Fibroblast of mammary gland (primary cell): ENCODE measurements around the gene IQGAP2.

Source experiments
- DNase-seq: peaks from one replicate; pipeline ENCODE4 v3.0.0-alpha.2; 2010; ENCODE audit warnings: low read depth
- H3K4me3 ChIP-seq: 2 replicates; pipeline ENCODE4 v1.5.1; 2011; ENCODE audit warnings: low read depth, mild to moderate bottlenecking, low read length, moderate library complexity; ENCODE audit not compliant: control insufficient read depth
- TF ChIP-seq, protein P1 (sequence below): conservative IDR thresholded peaks from 2 replicates; pipeline ENCODE4 v1.5.1; 2011; ENCODE audit warnings: low read depth, low read length, inconsistent platforms; ENCODE audit not compliant: control insufficient read depth, insufficient read depth

The IQGAP2 gene

DNA sequence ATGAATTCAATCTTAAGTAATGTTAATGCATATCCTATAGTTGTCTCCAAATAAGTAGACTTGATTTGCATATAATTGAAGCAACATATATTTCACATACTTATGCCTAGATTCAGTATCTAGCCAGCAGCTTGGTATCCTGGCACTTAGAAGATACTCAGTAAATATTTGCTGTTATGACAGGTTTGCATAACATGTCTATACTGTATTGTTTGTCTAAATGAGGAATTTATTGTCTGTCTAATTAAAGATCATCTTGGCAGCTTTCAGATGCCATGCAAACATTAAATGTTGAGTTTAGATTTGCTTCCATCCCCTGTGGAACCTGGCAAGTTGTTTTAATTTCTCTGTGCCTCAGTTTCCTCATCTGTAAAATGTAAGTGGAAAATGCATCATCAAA, 9.4 kb downstream of the IQGAP2 start:
- TF ChIP-seq, protein P1, sequence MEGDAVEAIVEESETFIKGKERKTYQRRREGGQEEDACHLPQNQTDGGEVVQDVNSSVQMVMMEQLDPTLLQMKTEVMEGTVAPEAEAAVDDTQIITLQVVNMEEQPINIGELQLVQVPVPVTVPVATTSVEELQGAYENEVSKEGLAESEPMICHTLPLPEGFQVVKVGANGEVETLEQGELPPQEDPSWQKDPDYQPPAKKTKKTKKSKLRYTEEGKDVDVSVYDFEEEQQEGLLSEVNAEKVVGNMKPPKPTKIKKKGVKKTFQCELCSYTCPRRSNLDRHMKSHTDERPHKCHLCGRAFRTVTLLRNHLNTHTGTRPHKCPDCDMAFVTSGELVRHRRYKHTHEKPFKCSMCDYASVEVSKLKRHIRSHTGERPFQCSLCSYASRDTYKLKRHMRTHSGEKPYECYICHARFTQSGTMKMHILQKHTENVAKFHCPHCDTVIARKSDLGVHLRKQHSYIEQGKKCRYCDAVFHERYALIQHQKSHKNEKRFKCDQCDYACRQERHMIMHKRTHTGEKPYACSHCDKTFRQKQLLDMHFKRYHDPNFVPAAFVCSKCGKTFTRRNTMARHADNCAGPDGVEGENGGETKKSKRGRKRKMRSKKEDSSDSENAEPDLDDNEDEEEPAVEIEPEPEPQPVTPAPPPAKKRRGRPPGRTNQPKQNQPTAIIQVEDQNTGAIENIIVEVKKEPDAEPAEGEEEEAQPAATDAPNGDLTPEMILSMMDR = no peak
- no peak overlapping the region for H3K4me3 ChIP-seq

GRCh38 chr5:76413746-76414145, 10.7 kb downstream of the IQGAP2 start:
- DNase-seq = no peak
- no peak overlapping the region for H3K4me3 ChIP-seq
- TF ChIP-seq, protein P1 = no peak

More for the DNA sequence above, 9.4 kb downstream of the IQGAP2 start:
- no peak for DNase-seq

DNA sequence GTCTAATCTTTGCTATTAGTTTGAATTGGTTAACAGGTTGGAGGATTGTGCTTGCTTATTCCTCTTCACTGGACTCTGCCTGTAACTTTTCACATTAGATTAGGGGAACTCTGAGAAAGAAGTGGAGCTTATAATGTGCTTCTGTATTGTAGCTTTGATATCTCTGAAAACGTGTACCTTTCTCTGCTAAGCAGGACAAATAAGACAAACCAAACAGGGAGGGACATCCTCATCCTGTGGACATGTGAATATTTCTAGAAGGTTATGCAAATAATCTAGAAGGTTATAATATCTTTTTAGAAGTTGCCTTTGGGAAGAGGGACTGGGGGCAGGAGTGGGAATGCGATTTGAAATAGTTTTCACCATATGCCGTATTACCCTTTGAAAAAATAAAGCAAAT, 11.7 kb downstream of the IQGAP2 start:
- H3K4me3 ChIP-seq = no peak overlapping the region
- TF ChIP-seq, protein P1 = no peak
- no peak for DNase-seq

DNA sequence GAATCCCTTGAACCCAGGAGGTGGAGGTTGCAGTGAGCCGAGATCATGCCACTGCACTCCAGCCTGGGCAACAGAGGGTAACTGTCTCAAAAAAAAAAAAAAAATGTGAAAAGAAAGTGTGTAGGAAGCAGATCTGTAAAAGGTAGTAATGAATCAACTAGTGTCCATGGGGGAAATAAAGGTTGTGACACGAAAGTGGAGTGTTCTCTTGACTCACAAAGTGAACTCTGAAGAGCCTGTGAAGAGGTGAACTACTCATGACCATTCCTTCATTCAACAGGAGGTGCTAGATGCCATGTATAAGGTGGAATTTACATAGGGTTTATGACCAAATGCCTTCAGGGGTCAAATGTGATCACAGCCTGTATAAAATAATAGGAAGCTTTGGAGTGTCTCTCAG, 12.8 kb downstream of the IQGAP2 start:
- TF ChIP-seq, protein P1 = no peak
- H3K4me3 ChIP-seq = no peak overlapping the region
- DNase-seq = no peak

DNA sequence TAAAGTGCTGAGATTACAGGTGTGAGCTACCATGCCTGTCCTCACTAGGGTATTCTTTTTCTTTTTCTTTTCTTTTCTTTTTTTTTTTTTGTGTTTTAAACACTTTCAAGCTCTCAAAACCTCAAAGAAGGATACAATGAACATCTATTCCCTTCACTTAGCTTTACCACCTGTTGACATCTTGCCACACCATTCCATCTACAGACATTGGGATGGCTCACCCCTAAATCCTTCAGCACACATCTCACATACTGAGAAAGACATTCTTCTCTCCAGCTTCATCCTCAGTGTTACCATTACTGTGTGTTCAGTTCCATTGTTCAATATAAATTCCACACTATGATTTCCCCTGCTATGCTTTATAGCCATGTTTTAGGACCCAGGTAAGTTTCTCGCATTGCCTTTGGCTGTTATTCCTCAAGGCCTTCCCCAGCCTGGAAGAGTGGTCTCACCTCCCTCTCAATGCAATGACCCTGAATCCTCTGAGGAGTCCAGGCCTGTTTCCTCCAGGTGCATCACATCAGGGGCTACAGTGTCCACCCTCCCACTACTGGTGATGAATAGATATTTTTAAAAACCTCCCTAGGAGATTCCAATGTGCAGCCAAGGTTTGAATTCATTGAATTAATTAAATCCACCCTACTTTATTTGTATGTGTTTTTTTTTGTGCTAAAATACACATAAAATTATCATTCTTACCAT, 16.7 kb downstream of the IQGAP2 start:
- no peak for DNase-seq
- TF ChIP-seq, protein P1 = no peak
- H3K4me3 ChIP-seq = no peak overlapping the region

DNA sequence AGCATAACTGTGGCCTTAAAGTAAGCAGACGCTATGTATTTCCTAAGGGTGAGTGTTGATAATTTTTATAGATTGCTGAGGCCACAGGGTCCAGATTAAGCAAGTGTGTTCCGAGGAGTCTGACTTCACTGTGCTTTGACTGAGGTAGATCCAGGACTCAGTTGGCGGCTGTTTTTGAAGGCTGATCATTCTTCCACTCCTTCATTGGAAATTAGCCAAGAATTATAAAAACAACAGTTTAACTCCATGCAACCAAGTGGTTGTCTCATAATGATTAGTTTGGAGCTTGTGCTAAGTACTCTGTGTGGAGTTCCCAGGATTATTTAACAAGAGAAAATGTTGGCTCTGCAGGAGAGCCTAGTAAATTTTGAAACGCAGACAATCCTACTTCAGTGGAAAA, 19.1 kb downstream of the IQGAP2 start:
- no peak for DNase-seq
- H3K4me3 ChIP-seq = no peak overlapping the region
- TF ChIP-seq, protein P1 = no peak
